ENCODE results near the gene OR10P1.

Gene OR10P1

GRCh38 chr12:55637467-55637866 is 775 bp downstream of the OR10P1 start:
- no peak overlapping the region for H3K4me3 ChIP-seq (ENCODE audit: insufficient read depth, low read length, poor library complexity, severe bottlenecking)
- H3K36me3 ChIP-seq (ENCODE audit: low read length) = no peaks in the 10 kb centered on the region
- no peak overlapping the region for H3K4me2 ChIP-seq (ENCODE audit: low read depth, low read length, poor library complexity, severe bottlenecking)
- H3K9ac ChIP-seq (ENCODE audit: low read length) = no peak overlapping the region
- no peak overlapping the region for H3K27ac ChIP-seq (ENCODE audit: low read depth, low read length)
- H3K9me3 ChIP-seq (ENCODE audit: insufficient read depth, low read length) = no peaks in the 10 kb centered on the region
- no peak for TF ChIP-seq EZH2phosphoT487 (conservative IDR thresholded peaks at IDR 0.05; ENCODE audit: low read length)
- TF ChIP-seq, protein P1, sequence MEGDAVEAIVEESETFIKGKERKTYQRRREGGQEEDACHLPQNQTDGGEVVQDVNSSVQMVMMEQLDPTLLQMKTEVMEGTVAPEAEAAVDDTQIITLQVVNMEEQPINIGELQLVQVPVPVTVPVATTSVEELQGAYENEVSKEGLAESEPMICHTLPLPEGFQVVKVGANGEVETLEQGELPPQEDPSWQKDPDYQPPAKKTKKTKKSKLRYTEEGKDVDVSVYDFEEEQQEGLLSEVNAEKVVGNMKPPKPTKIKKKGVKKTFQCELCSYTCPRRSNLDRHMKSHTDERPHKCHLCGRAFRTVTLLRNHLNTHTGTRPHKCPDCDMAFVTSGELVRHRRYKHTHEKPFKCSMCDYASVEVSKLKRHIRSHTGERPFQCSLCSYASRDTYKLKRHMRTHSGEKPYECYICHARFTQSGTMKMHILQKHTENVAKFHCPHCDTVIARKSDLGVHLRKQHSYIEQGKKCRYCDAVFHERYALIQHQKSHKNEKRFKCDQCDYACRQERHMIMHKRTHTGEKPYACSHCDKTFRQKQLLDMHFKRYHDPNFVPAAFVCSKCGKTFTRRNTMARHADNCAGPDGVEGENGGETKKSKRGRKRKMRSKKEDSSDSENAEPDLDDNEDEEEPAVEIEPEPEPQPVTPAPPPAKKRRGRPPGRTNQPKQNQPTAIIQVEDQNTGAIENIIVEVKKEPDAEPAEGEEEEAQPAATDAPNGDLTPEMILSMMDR (IDR thresholded peaks at IDR 0.05; ENCODE audit: insufficient read depth, low read length, poor library complexity, severe bottlenecking) = no peak
- no peak overlapping the region for H2AFZ ChIP-seq (ENCODE audit: low read depth, low read length, severe bottlenecking)
- no peaks in the 10 kb centered on the region for H3K9me2 ChIP-seq (replicated peaks; ENCODE audit: insufficient read depth, low read length)
- H3K79me2 ChIP-seq (ENCODE audit: insufficient read depth, low read length) = no peaks in the 10 kb centered on the region
- no peaks in the 10 kb centered on the region for H3F3A ChIP-seq (ENCODE audit: insufficient read depth)
- H3K27me3 ChIP-seq (ENCODE audit: low read length) = no peaks in the 10 kb centered on the region
- no peaks in the 10 kb centered on the region for H4K20me1 ChIP-seq (ENCODE audit: low read depth, low read length)

DNA sequence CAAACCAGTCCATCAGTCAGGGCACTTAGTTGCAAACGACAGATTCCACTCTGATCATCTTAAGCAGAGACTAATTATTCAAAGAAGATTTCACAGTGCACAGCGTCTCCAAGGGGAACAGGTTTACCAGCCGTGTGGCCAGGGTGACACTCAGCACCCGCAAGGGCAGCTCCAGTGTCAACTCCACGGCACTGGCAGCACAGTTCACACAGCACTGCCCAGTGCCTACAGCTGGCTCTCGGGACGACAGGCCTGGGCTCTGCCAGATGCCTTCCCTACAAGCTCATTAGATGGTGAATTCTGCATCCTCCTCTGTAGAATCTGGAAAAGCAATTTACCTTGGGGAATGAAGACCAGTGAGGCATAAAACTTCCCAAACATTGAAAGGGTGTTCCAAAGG is 4.9 kb downstream of the OR10P1 start:
- Histone ChIP-seq H3K9ac (ENCODE audit: low read length) (no peak overlapping the region), H3K4me2 (ENCODE audit: low read depth, low read length, poor library complexity, severe bottlenecking) (no peak overlapping the region)

DNA sequence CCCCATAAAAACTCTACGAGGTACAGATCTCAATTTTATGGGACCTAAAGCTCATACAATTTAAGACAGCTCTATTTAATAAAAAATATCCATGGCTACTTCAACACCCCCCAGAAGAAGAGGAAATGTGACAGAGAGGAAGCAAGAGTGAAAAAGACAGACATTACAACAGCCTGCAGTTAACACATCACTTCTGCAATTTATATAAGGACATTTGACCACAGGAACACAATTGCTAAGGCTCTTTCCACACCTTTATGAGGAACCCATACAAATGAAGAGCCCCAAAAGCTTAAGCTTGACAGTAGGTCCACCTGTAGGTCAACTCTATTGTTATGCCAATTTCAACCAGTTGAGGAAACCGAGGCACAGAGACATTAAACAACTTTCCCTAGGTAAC is 5.6 kb downstream of the OR10P1 start:
- Histone ChIP-seq H3K4me2 (ENCODE audit: low read depth, low read length, poor library complexity, severe bottlenecking) (peak overlapping the region; percentile 34), H2AFZ (ENCODE audit: low read depth, low read length, severe bottlenecking) (peak overlapping the region; percentile 26)

More for the DNA sequence above, 4.9 kb downstream of the OR10P1 start:
- Histone ChIP-seq H3K36me3 (ENCODE audit: low read length) (no peaks in the 10 kb centered on the region), H3K4me3 (ENCODE audit: insufficient read depth, low read length, poor library complexity, severe bottlenecking) (no peak overlapping the region), H3K27ac (ENCODE audit: low read depth, low read length) (no peak overlapping the region), H3K79me2 (ENCODE audit: insufficient read depth, low read length) (no peaks in the 10 kb centered on the region), H3K27me3 (ENCODE audit: low read length) (no peaks in the 10 kb centered on the region), H2AFZ (ENCODE audit: low read depth, low read length, severe bottlenecking) (no peak overlapping the region), H3F3A (ENCODE audit: insufficient read depth) (no peaks in the 10 kb centered on the region), H3K9me2 (replicated peaks; ENCODE audit: insufficient read depth, low read length) (no peaks in the 10 kb centered on the region), H4K20me1 (ENCODE audit: low read depth, low read length) (no peaks in the 10 kb centered on the region), H3K9me3 (ENCODE audit: insufficient read depth, low read length) (no peaks in the 10 kb centered on the region)
- no peak for TF ChIP-seq EZH2phosphoT487 (conservative IDR thresholded peaks at IDR 0.05; ENCODE audit: low read length)
- TF ChIP-seq, protein P1 (IDR thresholded peaks at IDR 0.05; ENCODE audit: insufficient read depth, low read length, poor library complexity, severe bottlenecking) = no peak

More for the DNA sequence above, 5.6 kb downstream of the OR10P1 start:
- Histone ChIP-seq H3F3A (ENCODE audit: insufficient read depth) (no peaks in the 10 kb centered on the region), H3K9ac (ENCODE audit: low read length) (no peak overlapping the region), H3K79me2 (ENCODE audit: insufficient read depth, low read length) (no peaks in the 10 kb centered on the region), H3K27ac (ENCODE audit: low read depth, low read length) (0 out of 2 replicates have a peak overlapping the region, but pooled peaks have one; percentile 9), H3K36me3 (ENCODE audit: low read length) (no peaks in the 10 kb centered on the region), H3K9me2 (replicated peaks; ENCODE audit: insufficient read depth, low read length) (no peaks in the 10 kb centered on the region), H4K20me1 (ENCODE audit: low read depth, low read length) (no peaks in the 10 kb centered on the region), H3K4me3 (ENCODE audit: insufficient read depth, low read length, poor library complexity, severe bottlenecking) (no peak overlapping the region), H3K9me3 (ENCODE audit: insufficient read depth, low read length) (no peaks in the 10 kb centered on the region), H3K27me3 (ENCODE audit: low read length) (no peaks in the 10 kb centered on the region)
- TF ChIP-seq EZH2phosphoT487 (conservative IDR thresholded peaks at IDR 0.05; ENCODE audit: low read length) = no peak
- TF ChIP-seq, protein P1 (IDR thresholded peaks at IDR 0.05; ENCODE audit: insufficient read depth, low read length, poor library complexity, severe bottlenecking) = no peak
